Renal pelvis (tissue), 4 donors: Measurements from ENCODE around the gene ABLIM2. TPM values are rescaled to one million over a fixed set of nuclear protein-coding genes. Genes with fewer than 3 reads are reported as not detected.

ENCODE experiments used
- DNase-seq: peaks from one replicate; pipeline ENCODE4 v3.0.0-alpha.2; 2013
- polyA plus RNA-seq, 3 donors: library from polyadenylated mRNA; unstranded; fragments of 120-200 nt; gene quantifications; one replicate each; pipeline ENCODE4 v1.2.1, GENCODE V29; 2013; ENCODE audit not compliant: insufficient read length in 3 of 3

ABLIM2 gene
- polyA plus RNA-seq, 3 donors: 6.1 to 8.6 (median 7.3) TPM

DNA sequence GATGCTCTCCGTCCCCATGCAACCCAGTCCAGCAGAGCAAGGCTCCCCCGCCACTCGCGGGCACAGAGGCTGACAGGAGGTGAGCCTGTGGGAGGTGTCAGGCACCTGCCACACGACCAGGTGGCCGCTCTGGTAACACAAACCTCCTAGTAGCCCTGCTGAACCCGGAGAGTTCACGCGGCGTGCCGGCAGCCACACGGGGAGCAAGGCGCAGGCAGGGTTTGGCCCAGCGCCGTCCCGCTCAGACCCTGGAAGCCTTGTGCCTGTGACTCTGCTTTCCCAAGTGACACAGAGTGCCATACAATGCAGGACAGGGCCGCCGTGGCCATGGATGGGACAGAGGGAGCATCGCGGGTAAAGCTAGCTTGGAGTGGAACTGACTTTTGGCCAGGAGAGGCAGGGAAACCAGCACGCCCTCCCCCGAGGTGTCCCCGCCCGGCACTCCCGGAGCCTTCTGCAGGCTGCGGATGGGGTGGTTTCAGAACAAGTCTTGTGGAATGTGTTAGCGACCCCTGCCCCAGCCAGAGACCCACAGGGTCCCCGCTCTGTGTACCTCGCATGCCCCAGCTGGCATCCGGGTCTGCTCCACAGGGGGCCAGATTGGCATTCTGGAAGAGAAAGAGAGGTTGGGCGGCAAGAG, 174.2 kb downstream of the ABLIM2 start:
- DNase-seq: no peak

DNA sequence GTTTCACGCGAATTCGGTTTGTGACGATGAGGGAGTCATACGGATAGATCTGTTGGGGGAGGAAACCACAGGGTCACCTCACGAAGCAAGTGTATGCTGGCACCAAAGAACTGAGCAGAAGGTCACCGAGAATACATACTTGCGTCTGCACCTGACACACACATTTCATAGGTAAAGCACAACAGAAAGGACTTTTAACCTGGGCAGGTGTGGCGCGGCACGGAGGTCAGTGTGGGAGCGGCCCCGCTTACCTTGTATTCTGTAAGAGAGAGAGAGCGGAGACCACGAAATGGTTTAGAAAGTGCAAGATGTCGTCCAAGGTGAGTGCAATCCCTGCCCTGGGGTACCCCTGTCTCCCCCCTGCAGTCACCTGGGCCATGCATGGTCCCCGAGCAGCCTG, 175.3 kb downstream of the ABLIM2 start:
- no peak for DNase-seq

DNA sequence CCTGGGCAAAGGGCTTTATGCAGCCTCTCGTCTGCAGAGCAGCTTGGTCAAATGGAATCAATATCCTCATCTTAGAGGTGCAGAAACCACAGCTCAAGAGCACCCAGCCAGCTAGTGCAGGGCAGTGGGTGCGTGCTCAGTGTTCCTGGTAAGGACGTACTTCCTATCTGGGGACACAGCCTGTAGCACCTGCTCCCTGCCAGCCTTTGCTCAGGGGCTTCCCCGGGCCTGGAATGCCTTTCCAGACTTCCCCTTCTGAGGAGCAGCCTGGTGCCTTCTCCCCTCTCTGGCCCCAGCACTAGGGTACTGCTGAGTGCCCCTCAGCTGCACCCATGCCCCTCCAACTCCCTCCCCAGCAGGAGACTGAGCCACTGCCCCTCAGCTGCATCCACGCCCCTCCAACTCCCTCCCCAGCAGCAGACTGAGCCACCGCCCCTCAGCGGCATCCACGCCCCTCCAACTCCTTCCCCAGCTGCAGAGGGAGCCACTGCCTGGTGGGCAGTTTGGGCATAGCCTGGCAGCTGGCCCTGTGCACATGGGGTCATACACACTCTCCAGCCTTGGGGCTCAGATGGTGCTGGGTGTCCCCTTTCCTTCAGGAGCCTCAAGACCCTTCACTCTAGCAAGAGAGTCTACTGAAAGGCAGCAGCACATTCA, 176.7 kb downstream of the ABLIM2 start:
- DNase-seq: no peak

DNA sequence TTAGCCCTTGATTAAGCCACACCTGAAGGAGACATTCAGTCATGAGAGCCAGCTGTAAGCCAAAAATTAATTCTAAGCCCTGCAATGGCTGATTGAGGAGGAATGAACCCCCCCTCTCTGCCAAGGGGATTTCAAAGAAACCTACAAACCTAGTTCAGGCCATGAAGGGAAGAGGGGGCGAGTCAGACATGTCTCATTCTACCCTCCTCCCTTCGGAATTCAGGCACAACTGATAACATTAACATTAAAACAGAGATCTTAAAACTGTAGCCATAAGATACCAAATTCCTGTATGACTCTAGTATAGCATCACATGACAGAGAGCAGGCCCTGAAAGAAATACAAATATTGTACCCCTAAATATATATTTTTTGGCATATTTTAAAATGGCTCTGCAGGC, 178.6 kb downstream of the ABLIM2 start:
- DNase-seq: no peak

DNA sequence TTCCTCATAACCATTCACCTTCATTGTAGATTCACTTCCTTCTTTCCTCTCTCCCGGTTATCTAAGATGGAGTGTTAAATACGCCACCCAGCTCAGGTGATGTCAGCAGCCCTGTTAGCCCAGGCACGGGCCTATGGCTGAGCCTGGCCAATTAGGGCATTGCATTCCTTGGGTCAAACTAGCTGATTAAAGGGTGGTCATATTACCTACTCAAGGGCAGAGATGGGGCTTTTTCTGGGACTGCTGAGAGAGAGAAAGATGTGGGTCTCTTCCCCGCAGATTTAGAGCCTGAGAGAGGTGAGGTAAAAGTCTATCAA, 179.0 kb downstream of the ABLIM2 start:
- DNase-seq: no peak

DNA sequence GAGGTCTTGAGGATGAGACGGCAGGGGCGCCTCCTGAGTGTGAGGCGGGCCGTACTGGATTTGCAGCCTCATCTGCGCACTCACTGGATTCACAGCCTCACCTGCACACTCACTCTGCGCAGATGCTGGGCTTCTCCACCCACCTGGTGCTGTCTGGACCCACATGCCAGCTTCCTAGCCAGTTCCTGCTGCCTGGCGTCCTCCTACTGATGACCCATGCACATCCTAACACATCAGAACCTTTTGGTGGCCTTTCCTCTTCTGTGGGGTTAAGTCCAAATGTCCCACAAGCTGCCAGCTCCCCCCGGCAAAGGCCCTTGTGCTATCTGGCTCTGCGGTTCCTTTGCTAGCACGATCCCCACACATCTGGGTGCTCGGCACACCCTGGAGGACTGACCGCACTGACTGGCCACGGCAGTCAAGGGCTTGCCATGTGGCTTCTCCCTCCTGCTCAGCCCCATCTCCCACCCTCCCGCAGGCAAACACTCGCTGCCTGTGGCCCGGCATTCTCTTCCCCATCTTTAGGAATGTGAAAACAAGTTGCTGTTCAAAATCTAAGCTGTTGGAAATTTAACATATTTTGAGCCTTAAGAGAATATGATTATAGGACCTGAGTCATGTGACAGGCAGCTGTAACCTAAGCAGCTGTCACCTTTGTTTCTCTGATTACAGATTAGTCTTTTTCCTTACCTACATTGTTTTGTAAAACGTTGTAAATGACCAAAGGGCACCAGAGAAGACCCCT, 179.5 kb downstream of the ABLIM2 start:
- DNase-seq: no peak

DNA sequence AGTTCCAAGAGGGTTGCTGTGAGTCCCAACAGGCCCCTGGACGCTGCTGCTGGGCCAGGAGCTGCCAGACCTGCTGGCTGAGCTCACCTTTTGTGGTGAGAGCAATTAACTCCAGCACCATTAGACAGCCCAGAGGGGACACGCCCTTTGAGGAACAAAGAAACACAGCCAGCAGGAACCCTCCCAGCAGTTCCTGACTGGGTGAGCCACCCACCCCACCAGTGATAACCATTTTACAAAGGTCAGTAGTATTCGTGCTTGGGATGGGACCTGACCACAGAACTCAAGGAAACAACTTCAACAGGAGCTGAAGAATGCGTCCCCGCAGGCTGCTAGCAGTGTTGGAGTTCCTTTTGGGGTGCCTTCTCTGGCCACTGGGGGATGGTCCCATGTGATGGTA, 180.1 kb downstream of the ABLIM2 start:
- DNase-seq: no peak

DNA sequence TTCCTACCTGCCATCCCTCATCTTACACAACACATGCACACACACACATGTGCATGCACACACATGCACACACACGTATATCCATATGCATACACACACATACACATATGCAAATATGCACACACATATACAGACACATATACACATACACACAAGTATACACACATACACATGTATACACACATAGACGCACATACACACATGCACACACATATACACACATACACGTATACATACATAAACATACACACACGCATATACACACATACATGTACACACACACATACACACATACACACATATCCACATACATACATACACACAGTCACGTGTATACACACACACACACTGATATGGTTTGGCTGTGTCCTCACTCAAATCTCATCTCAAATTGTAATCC, 182.0 kb downstream of the ABLIM2 start:
- DNase-seq: no peak

DNA sequence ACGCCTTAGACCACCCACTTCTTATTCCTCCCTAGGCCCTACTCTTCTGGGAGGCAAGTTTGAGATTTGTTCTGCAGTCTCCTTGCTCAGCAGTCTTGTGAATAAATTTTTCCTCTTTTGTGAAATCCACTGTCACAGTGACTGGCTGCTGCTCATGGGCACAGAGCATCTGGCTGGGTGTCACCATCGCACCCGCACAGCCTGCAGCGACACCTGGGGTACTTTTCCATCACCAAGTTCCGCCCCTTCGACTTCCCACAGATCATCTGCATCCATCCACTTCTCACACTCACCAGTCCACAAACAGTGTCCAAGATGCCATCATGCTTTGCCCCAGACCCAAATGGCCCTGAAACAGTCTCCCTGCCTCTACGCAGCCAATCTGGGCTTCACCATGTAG, 182.6 kb downstream of the ABLIM2 start:
- DNase-seq: no peak

DNA sequence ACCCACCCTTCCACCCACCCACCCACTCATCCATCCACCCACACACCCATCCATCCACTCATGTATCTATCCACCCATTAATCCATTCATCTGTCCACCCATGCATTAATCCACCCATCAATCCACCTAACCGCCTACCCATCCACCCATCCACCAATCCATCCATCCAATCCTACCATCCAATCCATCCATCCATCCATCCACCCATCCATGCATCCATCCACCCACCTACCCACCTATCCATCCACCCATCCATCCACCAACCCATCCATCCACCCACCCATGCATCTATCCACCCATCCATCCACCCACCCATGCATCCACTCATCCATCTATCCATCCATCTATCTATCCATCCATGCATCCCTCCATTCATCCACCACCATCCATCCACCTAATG, 184.2 kb downstream of the ABLIM2 start:
- DNase-seq: no peak

DNA sequence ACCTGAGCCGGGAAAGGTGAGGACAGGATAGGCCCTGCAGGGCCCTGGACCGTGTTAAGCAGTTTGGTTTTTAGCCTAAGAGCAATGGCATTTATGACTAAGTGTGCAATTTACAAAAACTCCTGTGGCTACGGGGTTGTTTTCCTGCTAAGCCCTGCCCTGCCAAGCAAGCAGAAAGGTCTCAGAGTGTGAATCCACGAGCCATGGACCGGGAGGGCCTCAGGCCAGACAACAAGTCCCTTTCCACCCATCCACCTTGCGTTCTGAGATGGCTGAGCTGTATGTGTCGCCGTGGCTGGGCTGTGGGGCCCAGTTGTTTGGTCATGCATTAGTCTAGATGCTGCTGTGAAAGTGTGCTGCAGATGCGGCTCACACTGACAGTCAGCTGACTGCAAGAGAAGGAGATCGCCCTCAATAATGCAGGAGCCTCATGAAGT, 185.1 kb downstream of the ABLIM2 start:
- no peak for DNase-seq

DNA sequence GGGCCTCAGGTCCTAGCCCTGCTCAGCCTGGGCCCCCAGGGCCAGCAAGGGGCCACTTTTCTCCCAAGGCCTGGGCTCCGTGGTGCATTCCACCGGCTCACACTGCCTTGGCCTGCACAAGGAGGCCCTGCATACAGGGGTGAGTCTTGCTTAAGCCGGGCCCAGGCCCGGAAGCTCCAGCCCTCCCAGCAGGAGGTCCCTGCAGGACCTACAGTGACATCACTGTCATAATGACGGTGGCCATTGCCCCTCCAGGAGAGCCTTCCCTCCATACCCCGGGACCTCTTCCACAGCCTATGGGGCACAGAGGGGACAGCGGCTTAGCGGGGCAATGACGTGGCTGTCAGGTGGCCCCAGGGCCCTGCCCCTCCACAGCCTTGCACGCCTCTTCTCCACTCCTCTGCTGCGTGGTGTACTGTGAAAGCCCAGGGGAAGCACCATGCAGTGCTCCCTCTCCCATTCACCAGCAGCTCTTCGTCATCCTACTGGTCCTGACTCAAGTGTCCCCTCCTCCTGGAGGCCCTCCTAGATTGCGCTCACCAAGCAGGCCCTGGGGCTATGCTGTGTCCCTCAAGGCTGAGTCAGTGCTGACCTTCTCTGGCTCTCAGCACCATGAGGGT, 186.6 kb downstream of the ABLIM2 start:
- DNase-seq: no peak

DNA sequence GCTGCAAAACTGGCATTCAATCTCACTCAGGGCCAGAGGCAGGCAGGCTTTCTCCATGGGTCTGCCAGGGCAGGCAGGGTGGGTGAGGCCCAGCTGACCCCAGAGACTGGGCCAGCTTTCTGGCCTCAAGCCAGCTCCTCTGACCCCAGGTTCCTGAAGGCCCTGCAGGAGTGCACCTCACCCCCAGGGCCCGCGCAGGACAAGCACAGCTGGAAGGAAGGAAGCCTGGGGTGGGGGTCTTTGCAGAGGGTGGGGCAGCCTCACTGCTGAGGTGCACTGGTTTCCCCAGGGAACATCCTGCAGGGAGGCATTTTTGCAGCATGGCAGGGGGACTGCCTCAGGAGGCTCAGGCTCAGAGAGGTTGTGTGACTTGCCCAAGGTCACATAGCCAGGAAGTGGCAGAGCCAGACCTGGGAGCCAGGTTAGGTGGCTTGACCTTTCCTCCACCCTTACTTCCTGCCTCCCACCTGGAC, 187.4 kb downstream of the ABLIM2 start:
- no peak for DNase-seq

DNA sequence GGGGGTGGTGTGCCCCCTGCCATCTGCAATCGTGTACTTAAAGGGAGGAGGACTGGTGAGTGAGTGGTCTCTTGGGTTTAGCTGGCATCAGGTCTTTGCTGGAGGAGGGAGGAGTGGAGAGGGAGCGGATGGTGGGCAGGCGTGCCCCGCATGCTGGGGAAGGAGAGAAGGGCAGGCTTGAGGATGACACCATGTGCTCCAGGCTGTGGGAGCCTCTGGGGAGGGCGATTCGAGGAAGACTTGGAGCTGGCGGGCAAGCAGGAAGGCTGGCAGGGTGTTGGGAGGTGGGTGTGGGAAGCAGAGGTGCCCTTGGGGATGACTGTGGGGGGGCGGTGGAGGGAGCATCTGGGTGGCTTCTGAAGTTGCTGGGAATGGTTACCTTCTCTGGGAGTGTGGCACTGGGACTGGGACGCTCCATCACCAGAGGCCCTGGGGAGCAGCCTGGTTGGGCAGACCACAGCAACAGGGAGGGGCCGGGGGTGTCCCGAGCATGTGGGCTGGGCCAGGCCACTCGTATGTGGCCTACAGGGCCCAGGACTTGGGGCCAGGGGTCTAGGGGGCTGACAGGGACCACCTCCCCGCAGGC, 188.2 kb downstream of the ABLIM2 start:
- DNase-seq: no peak

DNA sequence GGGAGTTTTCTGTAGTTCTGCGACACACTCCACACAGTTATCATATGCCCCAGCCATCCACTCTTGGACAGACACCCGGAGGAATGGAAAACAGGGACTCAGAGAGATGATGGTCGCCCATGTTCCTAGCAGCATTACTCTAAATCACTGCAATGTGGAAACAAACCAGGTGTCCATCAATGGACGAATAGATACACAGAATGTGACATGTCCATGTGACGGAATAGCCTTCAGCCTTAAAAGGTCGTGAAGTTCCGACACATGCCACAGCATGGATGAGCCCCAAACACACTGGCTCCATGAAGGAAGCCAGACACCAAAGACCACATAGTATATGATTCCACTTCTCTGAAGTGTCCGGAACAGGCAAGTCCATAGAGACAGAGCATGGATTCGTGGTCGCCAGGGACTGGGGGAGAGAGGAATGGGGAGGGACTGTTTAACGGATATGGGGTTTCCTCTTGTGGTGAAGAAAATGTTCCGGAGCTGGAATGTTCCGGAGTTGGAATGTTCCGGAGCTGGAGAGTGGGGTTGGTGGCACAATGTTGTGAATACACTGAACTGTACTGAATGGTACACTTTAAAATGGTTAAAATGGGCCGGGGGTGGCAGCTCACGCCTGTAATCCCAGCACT, 190.2 kb downstream of the ABLIM2 start:
- no peak for DNase-seq

DNA sequence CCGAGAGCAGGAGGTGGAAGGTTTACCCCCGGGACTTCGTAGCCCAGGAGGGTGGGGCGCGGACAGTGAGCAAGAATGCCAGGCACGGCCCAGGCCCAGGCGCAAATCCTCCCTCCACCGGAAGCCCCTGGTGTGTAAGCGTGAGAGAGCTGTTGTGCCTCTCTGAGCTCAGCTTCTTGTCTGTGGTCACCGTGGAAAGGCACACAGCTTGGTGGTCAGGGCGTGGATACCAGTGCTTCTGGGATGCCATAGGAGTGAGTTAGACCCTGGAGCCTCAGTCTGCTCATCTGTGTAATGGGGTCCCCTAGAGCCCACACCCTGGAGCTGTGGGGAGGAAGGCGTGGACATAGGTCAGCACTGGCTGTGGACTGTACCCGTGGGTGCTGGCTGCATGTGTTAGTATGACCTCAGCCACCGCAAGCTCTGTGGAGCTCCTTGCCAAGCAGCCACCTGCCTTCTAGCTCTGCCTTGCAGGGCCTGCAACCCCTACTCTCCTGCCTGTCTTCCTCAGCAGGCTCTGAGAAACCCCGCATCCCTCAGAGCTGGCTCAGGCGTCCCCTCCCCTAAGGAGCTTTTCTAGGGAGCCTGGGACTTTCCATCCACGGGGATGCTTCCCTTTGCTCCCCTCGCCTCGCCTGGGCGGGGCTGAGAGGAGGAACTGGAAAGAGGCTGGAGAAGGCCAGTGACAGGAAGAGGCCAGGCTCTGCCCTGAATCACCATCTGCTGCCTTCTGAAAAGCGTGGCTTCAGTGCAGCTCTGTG, 190.9 kb downstream of the ABLIM2 start:
- no peak for DNase-seq

DNA sequence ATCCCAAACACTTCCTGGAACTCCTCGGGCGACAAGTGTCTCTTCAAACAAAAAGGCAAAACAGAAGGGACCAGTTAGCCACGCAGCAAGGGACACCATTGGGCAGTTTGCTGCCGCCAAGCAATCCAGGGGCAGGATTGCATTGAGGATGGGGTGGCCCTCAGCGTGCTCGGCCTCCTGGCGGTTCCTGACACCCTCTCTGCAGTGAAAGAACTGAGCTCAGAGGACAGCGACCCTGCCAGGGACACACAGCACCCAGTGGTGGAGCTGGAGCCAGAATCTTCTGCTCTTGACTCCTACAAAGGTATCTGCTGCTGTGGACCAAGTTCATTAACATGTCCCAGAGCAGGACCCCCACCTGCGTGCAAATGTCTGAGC, 191.6 kb downstream of the ABLIM2 start:
- no peak for DNase-seq

DNA sequence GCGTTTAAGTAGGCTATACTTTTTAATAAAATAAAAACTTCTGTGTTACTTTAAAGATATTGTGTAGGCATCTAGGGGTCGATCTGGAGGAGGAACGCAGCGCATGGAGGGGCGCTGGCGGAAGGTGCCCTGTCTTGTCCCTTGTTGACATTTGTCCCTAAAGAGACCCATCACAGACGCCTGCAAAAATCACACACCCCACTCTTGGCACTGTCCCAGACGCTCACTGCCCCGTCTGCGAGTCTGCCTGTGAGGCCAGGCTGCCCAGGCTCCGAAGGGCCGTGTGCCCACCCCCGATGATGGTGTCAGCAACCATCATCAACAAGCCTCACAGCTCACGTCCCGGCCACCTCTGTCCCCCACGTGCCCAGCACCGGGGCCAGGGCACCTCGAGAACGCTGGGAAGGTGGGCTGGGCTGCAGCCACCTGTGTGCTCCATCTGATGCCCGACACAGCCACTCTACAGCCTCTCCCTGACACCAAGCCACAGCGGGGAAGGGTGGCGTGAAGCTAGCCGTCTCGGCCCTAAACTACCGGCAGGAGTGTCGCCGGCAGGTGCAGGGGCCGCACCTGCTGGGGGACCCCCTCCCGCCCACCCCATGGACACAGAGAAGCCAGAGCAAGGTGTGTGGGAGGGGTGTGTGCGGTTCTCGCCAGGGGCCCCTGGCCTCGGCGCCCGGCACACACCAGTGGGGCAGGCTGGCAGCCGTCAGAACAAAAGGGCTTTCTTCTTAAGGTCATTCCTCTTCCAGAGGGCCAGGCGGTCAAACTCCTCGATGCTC, 192.1 kb downstream of the ABLIM2 start:
- no peak for DNase-seq

DNA sequence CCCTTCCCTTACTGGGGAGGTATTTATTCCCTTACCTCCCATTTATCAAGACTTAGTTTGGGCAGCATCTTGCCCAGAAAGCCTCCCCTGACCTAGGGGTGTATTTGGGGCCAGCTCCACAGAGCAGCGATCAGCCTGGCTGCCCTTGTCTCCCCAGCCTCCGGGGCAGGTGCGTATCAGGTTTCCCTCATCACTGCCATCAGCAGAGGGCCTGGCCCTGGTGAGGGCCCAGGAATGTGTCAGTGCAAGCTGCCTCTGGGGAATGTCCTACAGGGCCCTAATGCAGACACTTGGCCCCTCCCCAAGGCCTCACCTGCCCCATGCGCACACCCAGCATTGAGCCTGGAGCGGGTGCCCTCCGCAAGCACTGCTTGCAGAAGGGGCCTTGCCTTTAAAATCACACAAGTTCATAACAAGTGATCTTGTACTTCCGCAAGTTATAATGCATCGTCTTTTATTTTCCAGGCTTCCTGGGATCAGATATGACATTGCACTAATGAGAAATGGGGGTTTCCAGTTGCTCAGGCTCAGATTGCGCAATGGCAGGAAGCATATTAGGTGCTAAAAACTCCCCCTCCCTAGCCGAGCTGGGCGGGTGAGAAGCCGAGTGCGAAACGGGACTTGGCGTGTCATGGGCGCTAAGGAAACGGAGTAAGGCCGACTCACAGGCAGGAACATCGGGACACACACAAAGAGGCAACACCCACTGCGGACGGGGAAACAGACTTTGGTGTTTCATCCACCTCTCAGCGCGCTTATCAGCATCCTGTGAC, 193.5 kb downstream of the ABLIM2 start:
- DNase-seq: no peak

DNA sequence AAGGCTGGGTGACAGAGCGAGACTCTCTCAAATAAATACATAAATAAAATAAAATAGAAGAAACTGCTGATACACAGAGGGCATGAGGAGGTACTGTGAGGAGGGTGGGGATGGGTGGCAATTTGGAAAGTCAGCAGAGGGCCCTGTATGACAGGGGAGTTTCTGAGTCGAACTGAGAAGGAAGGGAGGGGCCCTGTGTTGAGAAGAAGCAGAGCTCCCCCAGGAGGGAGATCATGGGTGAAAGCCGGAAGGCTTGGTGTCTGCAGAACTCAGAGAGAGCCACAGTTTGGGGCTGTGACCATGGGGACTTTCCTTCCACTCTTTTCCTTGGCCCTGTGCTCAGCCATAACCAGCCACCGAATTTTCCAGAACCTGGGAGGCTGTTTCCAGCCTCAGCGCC, 194.2 kb downstream of the ABLIM2 start:
- DNase-seq: no peak
